PC-9 (cell line): ENCODE results near the gene BRD4. TPM values are rescaled to one million over a fixed set of nuclear protein-coding genes. Genes with fewer than 3 reads are reported as not detected.

Experiments
- BruUV-seq: library from RNA; stranded (reverse); fragments of 400-500 nt; replicated peaks from 2 replicates; lab custom pipeline; 2021; lab: Mats Ljungman, UMichigan
- CTCF ChIA-PET: fragments of 300-600 bp; sonication (Branson Sonifier 250); formaldehyde crosslinking; loops from one replicate; lab custom pipeline; 2022; ENCODE audit warnings: antibody characterized with exemption; lab: Charles Lee
- POLR2A ChIA-PET: fragments of 300-600 bp; sonication (Branson Sonifier 250); formaldehyde crosslinking; loops from one replicate; lab custom pipeline; 2022; ENCODE audit warnings: antibody characterized with exemption; ENCODE audit not compliant: unreplicated experiment; lab: Charles Lee
- DNase-seq, 2 experiments: peaks; one replicate each; pipeline versions ENCODE4 v3.0.0 to v3.0.0-alpha.2; 2015 to 2022; ENCODE audit warnings: mixed read lengths in 1 of 2
- H2AFZ ChIP-seq: fragments of 200-600 bp; sonication (generic); 2 replicates; pipeline ENCODE4 v1.8.1; 2017; ENCODE audit warnings: antibody characterized with exemption
- H3F3A ChIP-seq: fragments of 200-600 bp; sonication (generic); 2 replicates; pipeline ENCODE4 v1.8.1; 2017; ENCODE audit warnings: antibody characterized with exemption, mild to moderate bottlenecking, low read depth; ENCODE audit not compliant: insufficient read depth
- H3K27ac ChIP-seq: fragments of 200-600 bp; sonication (generic); 2 replicates; pipeline ENCODE4 v1.6.1; 2016; ENCODE audit warnings: mixed run types
- H3K27me3 ChIP-seq: fragments of 200-600 bp; sonication (generic); 2 replicates; pipeline ENCODE4 v1.6.1; 2016; ENCODE audit warnings: low read depth, mixed run types; ENCODE audit not compliant: insufficient read depth
- H3K36me3 ChIP-seq: fragments of 200-600 bp; sonication (generic); 2 replicates; pipeline ENCODE4 v1.6.1; 2016; ENCODE audit warnings: low read depth, mixed run types
- H3K4me1 ChIP-seq: fragments of 200-600 bp; sonication (generic); replicated peaks from 2 replicates; pipeline ENCODE4 v1.6.1; 2016; ENCODE audit warnings: mixed run types; ENCODE audit not compliant: insufficient read depth
- H3K4me2 ChIP-seq: fragments of 200-600 bp; sonication (generic); 2 replicates; pipeline ENCODE4 v1.6.1; 2017; ENCODE audit warnings: mixed run types
- H3K4me3 ChIP-seq: fragments of 200-600 bp; sonication (generic); 2 replicates; pipeline ENCODE4 v1.6.1; 2016; ENCODE audit warnings: mixed run types
- H3K79me2 ChIP-seq: fragments of 200-600 bp; sonication (generic); 2 replicates; pipeline ENCODE4 v1.6.1; 2017; ENCODE audit warnings: low read depth, mixed run types
- H3K9me2 ChIP-seq: fragments of 200-600 bp; sonication (generic); 2 replicates; pipeline ENCODE4 v1.8.1; 2017; ENCODE audit warnings: mild to moderate bottlenecking; ENCODE audit not compliant: insufficient read depth
- H3K9me3 ChIP-seq: fragments of 200-600 bp; sonication (generic); 2 replicates; pipeline ENCODE4 v1.8.1; 2016; ENCODE audit warnings: low read depth; ENCODE audit not compliant: insufficient read depth
- H4K20me1 ChIP-seq: fragments of 200-600 bp; sonication (generic); 2 replicates; pipeline ENCODE4 v1.8.1; 2017; ENCODE audit not compliant: insufficient read depth
- CTCF ChIP-seq: fragments of 200-600 bp; sonication (generic); conservative IDR thresholded peaks from 2 replicates; pipeline ENCODE4 v1.6.1; 2017; ENCODE audit warnings: mixed run types, antibody characterized with exemption, mild to moderate bottlenecking, moderate library complexity
- EZH2 ChIP-seq: fragments of 200-600 bp; sonication (generic); IDR thresholded peaks from 2 replicates; pipeline ENCODE4 v1.8.0; 2017; ENCODE audit warnings: antibody characterized with exemption, low read depth
- intact Hi-C: fragments of 100-400 bp; cut with micrococcal nuclease; formaldehyde crosslinking; loops from one replicate; pipeline ENCODE4 v1.10.0; 2022; ENCODE audit not compliant: unreplicated experiment
- total RNA-seq: library from RNA; stranded (reverse); gene quantifications from 2 replicates; pipeline ENCODE4 v1.2.3, GENCODE V29; 2021

BRD4 gene
- total RNA-seq, 1 experiment from 2014 or later, result 138 TPM

GRCh38 chr19:15246198-15246481, 86.2 kb downstream of the BRD4 start:
- peaks cover 27% of the 10 kb centered on the region for H3K4me1 ChIP-seq
- TF ChIP-seq CTCF (no peak), EZH2 (no peak)
- intact Hi-C loops, result no loop called here
- no peak overlapping the region for H3K4me2 ChIP-seq
- no peak for DNase-seq
- POLR2A ChIA-PET, result no interaction called here
- BruUV-seq, result no TSS peak
- H3K9me2 ChIP-seq, result no peaks in the 10 kb centered on the region
- H2AFZ ChIP-seq, result no peak overlapping the region
- no peak overlapping the region for H3K4me3 ChIP-seq
- H3F3A ChIP-seq, result peaks cover 34% of the 10 kb centered on the region
- no peak overlapping the region for H3K27ac ChIP-seq
- H3K79me2 ChIP-seq, result peaks cover 52% of the 10 kb centered on the region
- peaks cover 68% of the 10 kb centered on the region for H4K20me1 ChIP-seq
- H3K9me3 ChIP-seq, result no peaks in the 10 kb centered on the region
- peaks cover 32% of the 10 kb centered on the region for H3K36me3 ChIP-seq
- CTCF ChIA-PET, result no interaction called here
- H3K27me3 ChIP-seq, result no peaks in the 10 kb centered on the region

- CTCF ChIA-PET, result no interaction called here
- Histone ChIP-seq H2AFZ (no peak overlapping the region), H4K20me1 (peaks cover 64% of the 10 kb centered on the region), H3K4me1 (peaks cover 21% of the 10 kb centered on the region), H3K4me2 (no peak overlapping the region), H3K36me3 (peaks cover 34% of the 10 kb centered on the region), H3K27me3 (no peaks in the 10 kb centered on the region), H3F3A (peaks cover 32% of the 10 kb centered on the region), H3K79me2 (peaks cover 46% of the 10 kb centered on the region), H3K27ac (no peak overlapping the region), H3K9me3 (no peaks in the 10 kb centered on the region), H3K4me3 (no peak overlapping the region), H3K9me2 (no peaks in the 10 kb centered on the region)
- POLR2A ChIA-PET, result no interaction called here
- intact Hi-C loops, result no loop called here
- DNase-seq, result no peak
- BruUV-seq, result no TSS peak
- no peak for TF ChIP-seq EZH2
- TF ChIP-seq CTCF, result no peak
Measured at GRCh38 chr19:15245370-15246197, 86.8 kb downstream of the BRD4 start.

- Histone ChIP-seq H3K4me1 (peaks cover 13% of the 10 kb centered on the region), H2AFZ (no peak overlapping the region), H3K27ac (no peak overlapping the region), H3K4me3 (no peak overlapping the region), H3K27me3 (no peaks in the 10 kb centered on the region), H3K36me3 (peaks cover 40% of the 10 kb centered on the region), H3F3A (peaks cover 29% of the 10 kb centered on the region; the same call in 1 of the 2 replicates), H3K9me2 (no peaks in the 10 kb centered on the region), H4K20me1 (peaks cover 60% of the 10 kb centered on the region), H3K9me3 (no peaks in the 10 kb centered on the region), H3K79me2 (peaks cover 40% of the 10 kb centered on the region), H3K4me2 (no peak overlapping the region)
- ChIA-PET CTCF (no interaction called here), POLR2A (no interaction called here)
- no peak for DNase-seq
- no TSS peak for BruUV-seq
- intact Hi-C loops, result no loop called here
- no peak for TF ChIP-seq EZH2
- TF ChIP-seq CTCF, result no peak
Measured at GRCh38 chr19:15244808-15245207, 87.5 kb downstream of the BRD4 start.
